GM12878 (cell line): Measurements from ENCODE around the gene MRTFA.

Experiments used
- CBFB ChIP-seq: IDR thresholded peaks from 2 replicates; pipeline ENCODE4 v1.6.1; 2016; ENCODE audit warnings: antibody characterized with exemption, low read depth
- EZH2 ChIP-seq: IDR thresholded peaks from 2 replicates; pipeline ENCODE4 v1.6.1; 2012; ENCODE audit warnings: low read depth, mild to moderate bottlenecking, control low read depth, inconsistent platforms, low read length, borderline replicate concordance; ENCODE audit not compliant: control insufficient read depth
- KAT2A ChIP-seq: conservative IDR thresholded peaks from 2 replicates; pipeline ENCODE4 v1.6.1; 2011; ENCODE audit warnings: low read depth, low read length; ENCODE audit not compliant: control insufficient read depth
- MYC ChIP-seq: IDR thresholded peaks from 2 replicates; pipeline ENCODE4 v1.6.1; 2011; ENCODE audit warnings: mild to moderate bottlenecking, low read length, moderate library complexity, inconsistent platforms; ENCODE audit not compliant: insufficient read depth, insufficient replicate concordance, insufficient read length, severe bottlenecking
- NR2C2 ChIP-seq: IDR thresholded peaks from 2 replicates; pipeline ENCODE4 v1.6.1; 2011; ENCODE audit warnings: borderline replicate concordance, low read depth; ENCODE audit not compliant: control insufficient read depth, insufficient read length
- PML ChIP-seq: IDR thresholded peaks from 2 replicates; pipeline ENCODE4 v1.6.1; 2012; ENCODE audit warnings: low read length, inconsistent platforms
- RFX5 ChIP-seq: IDR thresholded peaks from 2 replicates; pipeline ENCODE4 v1.6.1; 2011; ENCODE audit warnings: low read depth, low read length, improper control_type of control experiment
- SRF ChIP-seq, 2 experiments: IDR thresholded peaks; 2 replicates each; pipeline ENCODE4 v1.6.1; 2011; ENCODE audit warnings: low read depth in 2 of 2, low read length in 2 of 2, mild to moderate bottlenecking in 1 of 2, moderate library complexity in 1 of 2
- YY1 ChIP-seq: IDR thresholded peaks from 2 replicates; pipeline ENCODE4 v1.6.1; 2011; ENCODE audit warnings: low read depth, mild to moderate bottlenecking, low read length
- ZNF384 ChIP-seq: IDR thresholded peaks from 2 replicates; pipeline ENCODE4 v1.6.1; 2012; ENCODE audit warnings: low read depth, mild to moderate bottlenecking, low read length, improper control_type of control experiment, borderline replicate concordance
- TF ChIP-seq, protein P1 (sequence below): fragments of 450-650 bp; IDR thresholded peaks from 2 replicates; pipeline ENCODE4 v1.6.1; 2017; ENCODE audit warnings: mild to moderate bottlenecking
- TF ChIP-seq, protein P2 (sequence below): IDR thresholded peaks from 2 replicates; pipeline ENCODE4 v1.6.1; 2011; ENCODE audit warnings: low read depth, low read length, improper control_type of control experiment, borderline replicate concordance
- TF ChIP-seq, protein P3 (sequence below): IDR thresholded peaks from 2 replicates; pipeline ENCODE4 v1.6.1; 2012; ENCODE audit warnings: low read depth, low read length, improper control_type of control experiment

DNA sequence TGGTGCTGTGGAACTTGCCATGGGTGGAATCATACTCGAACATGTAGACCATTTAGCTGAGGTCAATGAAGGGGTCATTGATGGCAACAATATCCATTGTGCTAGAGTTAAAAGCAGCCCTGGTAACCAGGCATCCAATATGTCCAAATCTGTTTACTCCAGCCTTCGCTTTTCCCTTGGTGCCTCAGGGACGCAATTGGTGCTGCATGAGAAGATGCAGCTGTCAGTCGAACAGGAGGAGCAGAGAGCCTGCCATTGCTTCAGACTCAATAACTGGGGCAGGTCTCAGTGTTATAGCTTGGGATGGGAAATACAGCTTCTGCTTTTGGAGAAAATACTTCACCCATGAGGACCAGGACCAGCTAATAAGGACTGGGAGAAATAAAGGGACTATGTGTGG lies 37.8 kb upstream of the MRTFA start:
- TF ChIP-seq, protein P1, sequence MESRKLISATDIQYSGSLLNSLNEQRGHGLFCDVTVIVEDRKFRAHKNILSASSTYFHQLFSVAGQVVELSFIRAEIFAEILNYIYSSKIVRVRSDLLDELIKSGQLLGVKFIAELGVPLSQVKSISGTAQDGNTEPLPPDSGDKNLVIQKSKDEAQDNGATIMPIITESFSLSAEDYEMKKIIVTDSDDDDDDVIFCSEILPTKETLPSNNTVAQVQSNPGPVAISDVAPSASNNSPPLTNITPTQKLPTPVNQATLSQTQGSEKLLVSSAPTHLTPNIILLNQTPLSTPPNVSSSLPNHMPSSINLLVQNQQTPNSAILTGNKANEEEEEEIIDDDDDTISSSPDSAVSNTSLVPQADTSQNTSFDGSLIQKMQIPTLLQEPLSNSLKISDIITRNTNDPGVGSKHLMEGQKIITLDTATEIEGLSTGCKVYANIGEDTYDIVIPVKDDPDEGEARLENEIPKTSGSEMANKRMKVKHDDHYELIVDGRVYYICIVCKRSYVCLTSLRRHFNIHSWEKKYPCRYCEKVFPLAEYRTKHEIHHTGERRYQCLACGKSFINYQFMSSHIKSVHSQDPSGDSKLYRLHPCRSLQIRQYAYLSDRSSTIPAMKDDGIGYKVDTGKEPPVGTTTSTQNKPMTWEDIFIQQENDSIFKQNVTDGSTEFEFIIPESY: no peak
- TF ChIP-seq, protein P2, sequence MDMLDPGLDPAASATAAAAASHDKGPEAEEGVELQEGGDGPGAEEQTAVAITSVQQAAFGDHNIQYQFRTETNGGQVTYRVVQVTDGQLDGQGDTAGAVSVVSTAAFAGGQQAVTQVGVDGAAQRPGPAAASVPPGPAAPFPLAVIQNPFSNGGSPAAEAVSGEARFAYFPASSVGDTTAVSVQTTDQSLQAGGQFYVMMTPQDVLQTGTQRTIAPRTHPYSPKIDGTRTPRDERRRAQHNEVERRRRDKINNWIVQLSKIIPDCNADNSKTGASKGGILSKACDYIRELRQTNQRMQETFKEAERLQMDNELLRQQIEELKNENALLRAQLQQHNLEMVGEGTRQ: no peak
- TF ChIP-seq CBFB (no peak), KAT2A (no peak), SRF (IDR thresholded peaks at IDR 0.05; ENCODE audit: low read depth in 2 of 2, low read length in 2 of 2) (no peak), ZNF384 (no peak), EZH2 (no peak), NR2C2 (no peak), RFX5 (no peak), YY1 (no peak), MYC (no peak), PML (no peak)
- TF ChIP-seq, protein P3, sequence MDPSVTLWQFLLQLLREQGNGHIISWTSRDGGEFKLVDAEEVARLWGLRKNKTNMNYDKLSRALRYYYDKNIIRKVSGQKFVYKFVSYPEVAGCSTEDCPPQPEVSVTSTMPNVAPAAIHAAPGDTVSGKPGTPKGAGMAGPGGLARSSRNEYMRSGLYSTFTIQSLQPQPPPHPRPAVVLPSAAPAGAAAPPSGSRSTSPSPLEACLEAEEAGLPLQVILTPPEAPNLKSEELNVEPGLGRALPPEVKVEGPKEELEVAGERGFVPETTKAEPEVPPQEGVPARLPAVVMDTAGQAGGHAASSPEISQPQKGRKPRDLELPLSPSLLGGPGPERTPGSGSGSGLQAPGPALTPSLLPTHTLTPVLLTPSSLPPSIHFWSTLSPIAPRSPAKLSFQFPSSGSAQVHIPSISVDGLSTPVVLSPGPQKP: no peak
